ENCODE results near the gene RPS10.
A peak's percentile ranks its signal among the peaks of the same experiment; 100 is the strongest.
"Not testable (repeated sequence)": the region's sequence is repeated elsewhere in the genome, so short reads cannot be mapped to it uniquely, and the experiment has no call there.

Gene RPS10

DNA sequence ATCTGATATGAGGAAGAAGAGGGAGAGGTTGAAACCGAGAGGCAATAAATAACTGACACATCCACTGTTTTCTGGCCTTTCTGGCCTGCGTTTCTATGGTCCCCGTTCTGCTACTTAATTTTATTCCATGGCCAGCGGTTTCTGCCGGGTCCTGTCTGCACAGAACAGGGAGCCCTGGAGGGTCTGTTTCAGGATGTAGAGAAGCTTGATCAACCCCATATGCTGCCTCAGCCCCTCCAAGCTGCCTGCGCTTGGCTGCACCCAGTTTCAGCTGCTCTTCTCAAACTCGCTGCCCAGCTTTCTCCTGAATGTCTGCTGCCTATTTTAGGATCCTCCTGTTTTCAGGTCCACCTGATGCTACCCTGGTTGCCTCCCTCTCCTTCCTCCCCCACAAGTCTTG lies 21.5 kb upstream of the RPS10 start:
- no peak for DNase-seq

DNA sequence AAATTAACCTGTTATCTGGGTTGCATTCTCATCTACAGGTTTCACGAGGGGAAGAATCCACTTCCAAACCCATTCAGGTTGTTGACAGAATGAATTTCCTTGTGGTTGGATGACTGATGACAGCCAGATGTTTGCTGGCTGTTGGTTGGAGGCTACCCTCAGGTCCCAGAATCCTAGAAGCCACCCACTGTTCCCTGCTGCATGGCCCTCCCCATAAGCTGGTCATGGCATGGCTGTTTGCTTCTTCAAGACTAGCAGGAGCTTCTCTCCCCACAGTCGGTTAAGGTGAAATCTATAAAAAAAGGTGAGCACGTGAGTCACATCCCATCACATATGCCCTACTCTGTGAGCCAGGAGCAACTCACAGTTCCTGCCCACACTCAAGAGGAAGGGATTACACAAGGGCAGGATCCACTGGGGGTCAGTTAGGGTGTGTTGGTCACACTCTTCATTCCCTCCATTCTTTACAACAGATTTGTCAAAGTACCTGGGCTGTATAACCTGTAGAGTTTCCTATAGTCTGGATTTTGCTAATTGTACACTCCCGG lies 19.5 kb upstream of the RPS10 start:
- DNase-seq: no peak

DNA sequence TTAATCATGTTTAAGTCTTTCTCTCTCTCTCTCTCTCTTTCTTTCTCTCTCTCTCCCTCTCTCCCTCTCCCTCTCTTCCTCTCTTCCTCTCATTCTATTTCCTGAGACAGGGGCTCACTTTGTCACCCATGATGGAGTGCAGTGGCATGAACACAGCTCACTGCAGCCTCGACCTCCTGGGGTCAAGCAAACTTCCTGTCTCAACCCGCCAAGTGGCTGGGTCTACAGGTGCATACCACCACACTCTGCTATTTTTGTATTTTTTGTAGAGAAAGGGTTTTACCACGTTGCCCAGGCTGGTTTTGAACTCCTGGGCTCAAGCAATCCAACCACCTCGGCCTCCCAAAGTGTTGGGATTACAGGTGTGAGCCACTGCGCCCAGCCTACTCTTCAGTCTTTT lies 15.7 kb upstream of the RPS10 start:
- DNase-seq: no peak

DNA sequence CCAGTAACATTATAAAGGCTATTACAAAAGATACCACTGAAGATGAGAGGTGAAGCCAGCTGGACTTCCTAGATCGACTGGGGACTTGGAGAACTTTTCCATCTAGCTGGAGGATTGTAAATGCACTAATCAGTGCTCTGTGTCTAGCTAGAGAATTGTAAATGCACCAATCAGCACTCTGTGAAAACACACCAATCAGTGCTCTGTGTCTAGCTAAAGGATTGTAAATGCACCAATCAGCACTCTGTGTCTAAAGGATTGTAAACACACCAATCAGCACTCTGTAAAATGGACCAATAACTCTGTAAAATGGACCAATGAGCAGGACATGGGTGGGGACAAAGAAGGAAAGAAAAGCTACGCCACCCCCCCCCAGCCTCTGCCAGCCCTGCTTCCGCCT lies 13.6 kb upstream of the RPS10 start:
- DNase-seq: no peak

DNA sequence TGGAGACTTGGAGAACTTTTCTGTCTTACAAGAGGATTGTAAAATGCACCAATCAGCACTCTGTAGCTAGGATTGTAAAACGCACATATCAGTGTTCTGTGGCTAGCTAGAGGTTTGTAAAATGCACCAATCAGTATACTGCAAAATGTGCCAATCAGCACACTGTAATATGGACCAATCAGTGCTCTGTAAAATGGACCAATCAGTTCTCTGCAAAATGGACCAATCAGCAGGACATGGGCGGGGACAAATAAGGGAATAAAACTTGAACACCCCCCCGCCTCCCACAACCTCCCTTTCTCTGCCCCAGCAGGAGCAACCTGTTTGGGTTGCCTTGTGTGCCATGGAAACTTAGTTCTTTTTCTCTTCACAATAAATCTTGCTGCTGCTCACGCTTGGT lies 12.8 kb upstream of the RPS10 start:
- DNase-seq: no peak

DNA sequence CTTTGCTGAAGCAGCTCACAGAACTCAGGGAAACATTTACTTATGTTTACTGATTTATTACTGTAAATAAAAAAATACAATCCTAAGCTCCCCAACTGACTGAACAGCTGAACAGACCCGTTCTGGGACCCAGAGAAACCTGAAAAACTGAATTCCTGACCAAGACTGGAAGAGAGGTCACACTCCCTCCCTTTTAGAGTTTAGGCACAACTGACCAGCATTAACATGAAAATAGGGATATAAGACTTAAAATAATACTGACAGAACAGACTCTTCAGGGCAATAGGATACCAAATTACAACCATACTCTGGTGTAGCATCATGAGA lies 11.7 kb upstream of the RPS10 start:
- DNase-seq: no peak

DNA sequence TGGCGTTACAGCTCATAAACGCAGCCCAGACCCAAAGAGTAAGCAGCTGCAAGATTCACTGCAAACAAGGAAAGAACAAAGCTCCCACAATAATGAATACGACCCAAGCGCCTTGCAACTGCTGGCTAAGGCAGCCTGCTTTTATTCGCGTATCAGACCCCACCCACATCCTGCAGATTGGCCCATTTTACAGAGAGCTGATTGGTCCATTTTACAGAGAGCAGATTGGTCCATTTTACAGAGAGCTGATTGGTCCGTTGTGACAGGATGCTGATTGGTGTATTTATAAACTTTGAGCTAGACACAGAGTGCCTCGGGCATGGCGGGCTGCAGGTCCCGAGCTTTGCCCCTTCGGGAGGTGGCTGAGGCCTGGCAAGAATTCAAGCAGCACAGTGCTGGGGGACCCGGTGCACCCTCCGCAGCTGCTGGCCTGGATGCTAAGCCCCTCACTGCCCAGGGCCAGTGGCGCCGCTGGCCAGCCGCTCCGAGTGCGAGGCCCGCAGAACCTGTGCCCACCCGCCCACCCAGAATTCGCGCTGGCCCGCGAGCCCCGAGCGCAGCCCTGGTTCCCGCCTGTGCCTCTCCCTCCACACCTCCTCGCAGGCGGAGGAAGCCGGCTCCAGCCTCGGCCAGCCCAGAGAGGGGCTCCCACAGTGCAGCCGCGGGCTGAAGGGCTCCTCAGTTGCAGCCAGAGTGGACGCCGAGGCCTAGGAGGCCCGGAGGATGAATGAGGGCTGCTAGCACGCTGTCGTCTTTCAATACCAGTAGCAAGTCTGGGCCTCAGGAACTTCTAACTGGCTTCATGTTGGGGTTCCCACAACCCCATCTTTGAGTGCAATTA lies 11.2 kb upstream of the RPS10 start:
- no peak for DNase-seq

DNA sequence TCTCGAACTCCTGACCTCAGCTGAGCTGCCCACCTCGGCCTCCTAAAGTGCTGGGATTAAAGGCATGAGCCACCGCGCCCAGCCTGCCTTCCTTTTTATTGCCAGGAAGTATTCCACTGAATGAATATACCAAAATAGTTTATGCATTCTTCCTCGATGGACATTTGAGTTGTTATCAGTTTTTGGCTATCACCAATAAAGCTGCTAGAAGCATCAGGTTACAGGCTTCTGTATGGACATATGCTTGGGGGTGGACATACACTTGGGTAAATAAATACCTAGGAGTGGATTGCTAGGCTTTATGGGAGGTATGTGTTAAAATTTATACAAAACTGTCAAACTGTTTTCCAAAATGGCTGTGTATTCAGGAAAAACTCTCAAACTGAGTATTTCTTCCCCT lies 10.0 kb upstream of the RPS10 start:
- no peak for DNase-seq

DNA sequence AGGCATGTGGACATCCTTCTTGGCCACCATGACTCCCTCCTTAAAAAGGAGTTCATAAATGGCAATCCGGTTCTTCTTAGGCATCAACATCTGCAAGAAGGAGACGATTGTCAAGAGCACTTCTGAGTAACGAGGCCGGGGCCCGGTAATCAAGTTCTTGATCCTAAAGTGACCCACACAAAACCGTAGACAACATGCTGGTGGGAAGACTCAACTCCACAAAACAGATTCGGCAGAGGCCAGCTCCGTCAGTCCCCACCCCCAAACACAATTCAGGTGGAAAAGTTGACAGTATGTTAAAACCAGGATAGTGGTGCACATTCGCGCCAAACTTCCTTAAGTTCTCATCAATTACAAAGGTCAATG lies 754 bp downstream of the RPS10 start:
- DNase-seq: no peak

DNA sequence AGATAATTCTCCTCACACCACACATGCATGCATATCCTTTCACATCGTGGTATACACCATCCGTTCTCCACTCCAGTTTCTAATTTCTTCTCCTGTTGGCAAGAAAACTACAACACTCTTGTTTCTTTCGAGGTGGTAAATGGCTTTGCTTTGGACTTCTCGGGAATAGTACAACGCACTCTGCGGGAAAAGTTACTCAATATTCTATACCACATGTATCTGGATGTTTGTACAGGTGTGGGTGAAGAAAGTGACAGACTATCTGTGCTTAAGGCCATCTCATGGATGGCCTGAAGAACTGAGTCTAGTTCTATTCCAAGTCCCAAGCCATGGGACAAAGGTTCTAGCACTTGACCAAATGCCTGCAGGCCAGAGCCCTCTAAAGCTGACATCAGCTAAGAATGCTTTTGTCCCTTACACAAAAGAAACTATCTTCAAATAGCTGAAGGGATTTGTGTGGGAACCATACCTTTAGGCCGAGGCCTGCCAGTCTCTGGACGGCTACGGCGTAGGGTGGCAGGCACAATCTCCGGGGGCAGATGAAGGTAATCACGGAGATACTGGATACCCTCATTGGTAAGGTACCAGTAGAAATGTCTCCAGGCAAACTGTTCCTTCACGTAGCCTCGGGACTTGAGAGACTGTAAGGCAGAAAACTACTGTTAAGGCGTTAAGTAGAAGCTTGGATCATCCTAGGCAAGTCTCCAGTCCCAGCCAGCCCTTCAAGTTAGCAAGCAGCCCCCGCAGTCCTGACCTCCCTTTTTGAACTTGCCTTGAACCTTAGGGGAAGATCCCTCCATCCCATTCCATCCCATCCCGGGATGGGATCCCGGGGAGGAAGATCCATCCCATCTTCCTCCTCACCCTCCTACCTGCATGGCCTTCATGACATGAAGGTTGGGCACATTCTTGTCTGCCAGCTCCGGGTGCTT lies 1.4 kb downstream of the RPS10 start:
- no peak for DNase-seq

DNA sequence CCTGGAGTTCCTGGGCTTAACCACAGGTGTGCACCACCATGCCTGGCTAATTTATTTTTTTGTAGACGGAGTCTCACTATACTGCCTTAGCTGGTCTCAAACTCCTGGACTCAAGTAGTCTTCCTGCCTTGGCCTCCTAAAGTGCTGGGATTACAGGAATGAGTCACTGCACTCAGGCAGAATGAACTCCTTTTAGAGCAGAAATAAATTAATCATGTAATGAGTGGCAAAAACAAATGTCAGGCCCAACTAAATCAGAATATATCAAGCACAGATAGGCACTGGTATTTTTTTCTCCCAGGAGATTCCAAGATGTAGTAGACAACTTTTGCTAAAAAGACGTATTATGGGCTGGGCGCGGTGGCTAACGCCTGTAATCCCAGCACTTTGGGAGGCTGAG lies 2.6 kb downstream of the RPS10 start:
- no peak for DNase-seq

DNA sequence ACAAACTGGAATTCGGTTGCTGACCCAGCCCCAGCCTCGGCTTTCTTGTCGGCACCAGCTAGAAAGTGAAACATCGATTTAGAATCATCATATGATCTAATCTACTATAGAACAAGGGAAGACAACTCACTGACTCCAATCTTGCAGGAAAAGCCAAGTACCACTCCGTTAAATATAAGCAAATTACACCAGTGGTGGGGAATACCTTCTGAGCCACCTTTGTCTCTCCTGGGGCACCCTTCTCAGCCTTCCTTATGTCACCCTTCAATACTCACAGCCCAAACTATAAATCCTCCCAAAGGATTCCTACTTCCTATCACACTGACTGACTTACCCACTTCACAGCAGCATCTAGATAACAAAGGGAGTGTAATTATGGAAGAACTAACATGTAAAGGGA lies 7.5 kb downstream of the RPS10 start:
- DNase-seq: no peak

DNA sequence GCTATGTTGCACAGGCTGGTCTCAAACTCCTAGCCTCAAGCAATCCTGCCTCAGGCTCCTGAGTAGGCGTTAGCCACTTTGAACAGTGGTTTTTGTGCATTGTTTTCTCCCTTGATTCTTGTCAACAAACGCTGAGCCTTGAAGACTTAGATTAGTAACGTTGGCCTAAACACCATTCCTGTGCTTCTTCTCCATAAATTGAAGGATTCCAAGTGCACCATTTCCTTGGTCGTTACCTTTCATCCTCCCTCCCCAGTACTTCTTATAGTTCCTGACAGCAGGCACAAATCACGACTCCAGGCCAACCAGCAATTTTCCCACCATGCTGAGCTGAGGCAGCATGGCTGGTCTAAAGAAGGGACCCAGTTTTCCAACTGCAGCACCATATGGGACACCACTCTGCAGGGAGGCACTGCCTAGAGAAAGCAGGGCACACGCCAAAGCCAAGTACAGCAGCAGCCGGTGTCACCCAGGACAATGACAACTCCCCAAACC lies 8.9 kb downstream of the RPS10 start:
- DNase-seq: no peak

DNA sequence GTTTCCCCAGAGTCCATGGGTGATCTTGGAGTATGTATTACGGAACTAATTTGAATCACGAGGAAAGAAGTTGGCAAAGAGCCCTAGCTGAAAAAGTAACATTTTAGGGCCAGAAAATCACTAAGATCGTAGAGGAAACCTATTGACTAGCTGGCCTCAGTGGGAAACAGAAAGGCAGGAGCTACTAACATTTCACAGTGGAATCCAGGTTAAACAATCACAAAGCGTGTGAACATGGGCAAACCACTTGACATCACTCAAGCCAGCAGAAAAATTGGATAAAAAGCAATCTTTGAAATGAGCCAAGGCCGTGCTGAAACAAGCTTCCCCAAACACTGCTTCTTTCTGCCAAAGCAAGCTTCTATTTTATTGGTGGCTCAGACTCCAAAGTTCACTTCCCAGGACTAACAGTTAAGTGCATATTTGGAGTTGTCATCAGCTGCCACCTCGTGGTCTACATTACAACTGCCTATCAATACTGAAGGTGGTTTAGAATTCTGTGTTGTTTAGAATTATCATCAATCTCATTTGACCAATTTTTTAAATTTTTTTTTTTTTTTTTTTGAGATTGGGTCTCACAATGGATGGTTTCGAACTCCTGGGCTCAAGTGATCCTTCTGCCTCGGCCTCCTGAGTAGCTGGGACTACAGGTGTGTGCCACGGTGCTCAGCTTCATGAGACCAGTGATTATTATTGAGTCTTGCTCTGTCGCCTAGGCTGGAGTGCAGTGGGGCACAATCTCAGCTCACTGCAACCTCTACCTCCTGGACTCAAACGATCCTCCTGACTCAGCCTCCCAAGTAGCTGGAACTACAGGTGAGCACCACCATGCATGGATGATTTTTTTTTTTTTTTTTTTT lies 10.6 kb downstream of the RPS10 start:
- DNase-seq: peak; percentile 72

DNA sequence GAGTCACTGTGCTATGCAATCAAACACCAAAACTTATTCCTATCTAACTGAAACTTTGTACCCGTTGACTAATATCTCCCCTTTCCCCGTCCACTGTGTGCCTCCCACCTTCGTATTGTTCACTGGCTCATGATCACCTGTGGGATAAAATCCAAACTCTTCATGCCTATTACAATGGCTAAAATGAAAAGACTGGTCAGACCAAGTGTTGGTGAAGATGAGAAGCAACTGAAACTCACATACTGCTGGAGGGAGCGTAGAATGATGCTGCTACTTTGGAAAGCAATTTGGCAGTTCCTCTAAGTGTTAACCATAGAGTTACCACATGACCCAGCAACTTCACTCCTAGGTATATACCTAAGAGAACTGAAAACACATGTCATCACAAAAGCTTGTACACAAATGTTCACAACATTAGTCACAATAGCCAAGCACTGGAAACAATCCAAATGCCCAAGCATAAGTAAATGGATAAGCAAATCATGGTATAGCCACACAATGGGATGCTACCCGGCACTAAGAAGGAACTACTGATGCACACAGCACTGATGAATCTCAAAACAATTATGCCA lies 13.1 kb downstream of the RPS10 start:
- DNase-seq: no peak

DNA sequence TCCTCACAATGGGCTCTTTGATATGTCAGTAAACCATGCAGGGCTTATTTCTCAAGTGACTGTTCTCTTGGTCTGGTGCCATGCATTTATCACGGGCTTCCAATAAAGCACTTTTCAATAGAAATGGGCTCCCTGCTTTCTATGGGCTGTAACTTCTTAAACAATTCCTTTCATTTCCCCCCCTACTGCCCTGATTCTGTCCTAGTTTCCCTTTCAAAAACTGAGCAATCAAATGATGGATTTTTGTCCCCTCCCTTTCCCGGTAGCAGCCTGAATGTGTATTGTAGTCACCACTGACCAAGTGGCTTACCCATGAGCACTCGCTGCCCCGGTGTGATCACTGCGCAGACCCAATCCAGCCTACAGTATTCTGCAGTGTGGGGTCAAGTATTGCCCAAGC lies 13.9 kb downstream of the RPS10 start:
- DNase-seq: no peak

DNA sequence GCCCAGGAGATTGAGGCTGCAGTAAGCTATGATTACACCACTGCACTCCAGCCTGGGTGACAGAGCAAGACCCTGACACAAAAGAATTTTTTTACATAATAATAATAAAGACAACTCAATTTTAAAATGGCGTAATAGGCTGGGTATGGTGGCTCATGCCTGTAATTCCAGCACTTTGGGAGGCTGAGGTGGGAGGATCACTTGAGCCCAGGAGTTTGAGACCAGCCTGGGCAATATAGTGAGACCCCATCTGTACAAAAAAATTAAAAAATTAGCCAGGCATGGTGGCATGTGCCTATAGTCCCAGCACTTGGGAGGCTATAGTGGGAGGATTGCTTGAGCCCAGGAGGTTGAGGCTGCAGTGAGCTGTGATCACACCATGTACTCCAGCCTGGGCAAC lies 18.0 kb downstream of the RPS10 start:
- DNase-seq: not testable (repeated sequence)

DNA sequence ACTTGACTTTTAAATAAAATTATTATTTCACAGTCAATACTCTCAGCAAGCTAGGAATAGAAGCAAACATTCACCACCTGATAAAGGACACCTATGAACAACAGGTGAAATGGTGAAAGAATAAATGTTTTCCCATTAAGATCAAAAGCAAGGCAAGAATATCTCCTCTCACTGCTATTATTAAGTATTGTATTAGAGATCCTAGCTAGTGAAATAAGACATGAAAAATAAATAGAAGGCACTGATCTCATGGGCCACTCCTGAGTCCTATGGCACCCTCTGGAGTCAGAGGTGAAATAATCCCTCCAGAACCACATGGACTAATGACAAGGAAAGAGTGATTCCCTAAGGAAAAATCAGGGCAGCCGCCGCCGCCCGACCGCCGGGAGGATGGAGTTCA lies 29.4 kb downstream of the RPS10 start:
- no peak for DNase-seq

DNA sequence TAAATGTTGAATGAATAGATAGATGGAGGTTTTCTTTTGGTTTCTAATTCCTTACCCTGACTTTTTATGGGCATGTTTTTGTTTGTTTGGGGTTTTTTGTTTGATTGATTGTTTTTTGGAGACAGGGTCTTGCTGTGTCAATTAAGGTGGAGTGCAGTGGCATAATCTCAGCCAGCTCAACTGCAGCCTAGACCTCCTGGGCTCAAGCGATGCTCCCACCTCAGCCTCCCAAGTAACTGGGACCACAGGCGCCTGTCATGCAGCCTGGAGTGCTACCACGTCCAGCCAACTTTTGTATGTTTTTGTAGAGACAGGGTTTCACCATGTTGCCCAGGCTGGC lies 31.9 kb downstream of the RPS10 start:
- no peak for DNase-seq

DNA sequence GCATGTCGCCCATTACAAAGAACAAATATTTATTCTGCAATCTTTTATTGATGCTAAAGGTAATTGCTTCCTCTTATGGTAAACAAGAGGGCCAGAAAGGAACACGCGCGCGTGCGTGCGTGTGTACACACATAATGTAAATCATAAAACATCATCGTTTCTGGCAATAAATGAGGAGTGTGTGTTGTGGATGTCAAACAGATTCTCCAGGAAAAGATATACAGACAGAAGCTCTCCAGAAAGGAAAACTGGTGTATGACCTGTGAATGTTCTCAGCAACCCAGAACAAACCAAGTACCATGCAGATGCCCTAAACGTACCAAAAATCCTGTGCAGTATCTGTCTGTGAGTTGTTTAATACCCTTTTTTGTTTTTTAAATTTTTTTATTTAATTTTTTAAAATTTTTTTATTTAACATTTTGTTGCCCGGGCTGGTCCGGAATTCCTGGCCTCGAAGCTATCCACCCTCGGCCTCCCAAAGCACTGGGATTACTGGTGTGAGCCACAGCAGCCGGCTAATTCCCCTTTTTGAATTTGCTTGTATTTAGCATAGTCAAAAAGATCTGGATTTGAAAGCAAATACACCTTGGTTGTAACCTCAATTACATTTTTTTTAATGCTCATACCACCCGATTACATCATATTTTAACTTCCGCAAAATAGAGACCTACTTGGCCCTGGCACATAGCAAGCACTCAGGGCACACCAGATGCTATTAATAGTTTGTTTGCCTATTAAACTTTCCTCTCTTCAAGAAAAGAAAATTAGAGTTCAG lies 32.5 kb downstream of the RPS10 start:
- DNase-seq: no peak

DNA sequence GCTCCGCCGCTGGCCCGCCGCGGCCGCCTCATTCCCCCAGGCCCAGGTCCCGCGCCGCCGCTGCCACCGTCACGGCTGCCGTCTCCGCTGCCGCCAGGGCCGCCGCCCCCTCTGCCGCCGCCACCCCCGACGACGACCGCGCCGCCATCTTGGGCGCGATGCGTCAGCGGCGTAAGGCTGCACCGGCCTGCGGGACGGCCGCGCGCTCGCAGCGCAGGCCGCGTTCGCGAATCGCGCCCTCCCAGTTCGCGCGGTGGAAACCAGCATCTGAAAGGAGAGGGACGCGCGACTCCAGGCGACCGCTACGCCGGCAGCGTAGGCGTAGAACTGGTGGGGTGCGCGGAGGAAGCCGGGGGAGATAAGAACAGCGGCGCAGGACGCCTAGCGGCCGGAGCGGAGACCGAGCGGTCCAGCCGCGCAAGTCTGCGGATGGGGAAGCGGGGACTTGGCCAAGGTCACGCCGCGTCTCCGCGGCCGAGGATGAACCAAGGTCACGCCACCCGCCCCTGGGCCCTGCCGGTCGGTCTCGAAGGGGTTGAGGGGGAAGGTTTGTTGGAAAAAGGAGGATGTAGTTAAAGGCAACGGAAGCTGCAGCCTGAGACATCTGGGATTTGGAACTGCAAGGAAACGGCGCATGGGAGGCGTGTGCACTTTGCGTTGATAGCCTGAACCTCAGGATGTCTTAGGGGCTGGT lies 33.2 kb downstream of the RPS10 start, which contains the start of gene NUDT3:
NUDT3 (minus strand) TSS at position 173 of the 694 bp plus-strand sequence. CDS start 307 bp downstream, outside the sequence.
- peak; percentile 82 for DNase-seq

All from DMS 273 treated with DMSO at 0.1 percent for 48 hours (cell line).